ENCODE data around the gene ERGIC3. TPM values are rescaled to one million over a fixed set of nuclear protein-coding genes. Genes with fewer than 3 reads are reported as not detected.

The ERGIC3 gene
- total and polyA plus RNA-seq, 2 donors (not counting 1 experiment from before 2014, with no cell fraction given), result 191 to 254 TPM

DNA sequence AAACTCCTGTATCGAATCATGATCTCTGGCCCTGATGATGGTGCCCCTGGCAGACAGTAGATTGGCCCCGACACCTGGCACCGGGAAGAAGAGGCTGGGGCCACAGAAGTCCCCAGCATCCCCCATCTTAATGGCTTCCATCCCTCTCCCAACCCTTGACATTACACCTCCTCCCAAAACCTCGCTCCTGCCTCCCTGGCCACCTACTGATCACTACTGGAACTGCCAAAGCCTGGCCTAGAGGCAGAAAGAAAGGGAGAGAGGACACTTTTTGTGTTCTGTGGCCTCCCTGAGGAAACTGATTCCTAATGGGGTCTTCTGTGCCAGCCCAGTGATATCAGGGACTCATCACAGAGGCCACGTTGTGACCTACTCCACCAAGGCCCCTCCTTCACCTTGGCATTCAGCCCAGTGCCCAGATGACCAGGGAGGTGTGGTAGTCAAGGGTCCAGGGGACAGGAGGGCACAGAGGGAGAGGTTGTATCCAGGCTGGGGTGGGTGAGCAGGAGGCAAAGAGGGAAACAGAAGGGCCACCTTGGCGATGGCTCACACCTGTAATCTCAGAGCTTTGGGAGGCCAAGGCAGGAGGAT is 18.5 kb upstream of the ERGIC3 start:
- H3K4me1 Mint-ChIP-seq, result no peaks in the 10 kb centered on the region
- intact Hi-C loops (cut with micrococcal nuclease), result loop anchor here (1.0 kb wide), 3 partner anchors 21 to 60 kb away; no protein-coding TSS in a partner anchor
- DNase-seq (no peak), ATAC-seq (ENCODE audit: low read depth) (peak; percentile 41)
- Histone ChIP-seq H3K9ac (ENCODE audit: low read length) (no peak overlapping the region), H3K36me3 (replicated peaks in 1 of 2; ENCODE audit: control extremely low read depth in 1 of 2, control insufficient read depth in 1 of 2, extremely low read depth in 1 of 2, insufficient read depth in 2 of 2, low read length in 1 of 2) (no peaks in the 10 kb centered on the region), H3K4me1 (ENCODE audit: control insufficient read depth in 2 of 2, insufficient read depth in 2 of 2, low read length in 2 of 2) (no peaks in the 10 kb centered on the region), H3K27ac (ENCODE audit: low read length in 2 of 2) (no peak overlapping the region), H4K20me1 (ENCODE audit: control insufficient read depth, insufficient read depth, low read length, poor library complexity, severe bottlenecking) (no peaks in the 10 kb centered on the region), H3K4me3 (ENCODE audit: control extremely low read depth in 1 of 5, extremely low read depth in 1 of 5, insufficient read depth in 1 of 5, low read depth in 2 of 5, low read length in 4 of 5) (no peak overlapping the region), H3K27me3 (replicated peaks in 1 of 4; ENCODE audit: control extremely low read depth in 1 of 4, control insufficient read depth in 3 of 4, insufficient read depth in 4 of 4, low read length in 3 of 4) (no peaks in the 10 kb centered on the region), H3K4me2 (replicated peaks; ENCODE audit: low read depth, low read length, poor library complexity, severe bottlenecking) (no peak overlapping the region), H3K79me2 (ENCODE audit: control insufficient read depth, insufficient read depth, low read length) (no peaks in the 10 kb centered on the region), H3K9me3 (ENCODE audit: control extremely low read depth in 1 of 3, control insufficient read depth in 2 of 3, insufficient read depth in 1 of 3, low read length in 2 of 3) (no peaks in the 10 kb centered on the region), H2AFZ (ENCODE audit: insufficient read depth, low read depth, low read length, poor library complexity, severe bottlenecking) (no peak overlapping the region)
- CTCF ChIA-PET, result interaction anchor here (1.0 to 1.6 kb wide), 2 partner anchors 9 to 60 kb away, joined by 3 to 4 read pairs; no protein-coding TSS in a partner anchor
- POLR2A ChIA-PET, result no interaction called here
- no peaks in the 10 kb centered on the region for H3K9me3 Mint-ChIP-seq (ENCODE audit: insufficient read depth)
- no peaks in the 10 kb centered on the region for H3K27me3 Mint-ChIP-seq
- no peak overlapping the region for H3K27ac Mint-ChIP-seq
- TF ChIP-seq EZH2 (IDR thresholded peaks at IDR 0.05; ENCODE audit: borderline replicate concordance, insufficient read depth, low read depth, low read length, poor library complexity, severe bottlenecking), result no peak
- peak; percentile 59 for TF ChIP-seq CTCF (IDR thresholded peaks at IDR 0.05)
- H3K4me3 Mint-ChIP-seq, result no peak overlapping the region
- WGBS (ENCODE audit: insufficient coverage), result 89% methylated on average over 4 of the region's 6 CpGs

GRCh38 chr20:35525639-35526038 is 16.2 kb upstream of the ERGIC3 start:
- no peaks in the 10 kb centered on the region for H3K27me3 ChIP-seq (replicated peaks in 1 of 4; ENCODE audit: control extremely low read depth in 1 of 4, control insufficient read depth in 3 of 4, insufficient read depth in 4 of 4, low read length in 3 of 4)
- Mint-ChIP-seq H3K27ac (no peak overlapping the region), H3K9me3 (ENCODE audit: insufficient read depth) (no peaks in the 10 kb centered on the region), H3K4me3 (no peak overlapping the region), H3K27me3 (no peaks in the 10 kb centered on the region), H3K4me1 (no peaks in the 10 kb centered on the region)
- no peak overlapping the region for H3K27ac ChIP-seq (ENCODE audit: low read length in 2 of 2)
- no peak overlapping the region for H3K4me2 ChIP-seq (replicated peaks; ENCODE audit: low read depth, low read length, poor library complexity, severe bottlenecking)
- no peaks in the 10 kb centered on the region for H3K79me2 ChIP-seq (ENCODE audit: control insufficient read depth, insufficient read depth, low read length)
- no peak for DNase-seq
- no peaks in the 10 kb centered on the region for H3K36me3 ChIP-seq (replicated peaks in 1 of 2; ENCODE audit: control extremely low read depth in 1 of 2, control insufficient read depth in 1 of 2, extremely low read depth in 1 of 2, insufficient read depth in 2 of 2, low read length in 1 of 2)
- H4K20me1 ChIP-seq (ENCODE audit: control insufficient read depth, insufficient read depth, low read length, poor library complexity, severe bottlenecking), result no peaks in the 10 kb centered on the region
- 88% methylated on average over 1 of the region's 1 CpG for WGBS (ENCODE audit: insufficient coverage)
- CTCF ChIA-PET, result no interaction called here
- intact Hi-C loops (cut with micrococcal nuclease), result no loop called here
- H3K4me1 ChIP-seq (ENCODE audit: control insufficient read depth in 2 of 2, insufficient read depth in 2 of 2, low read length in 2 of 2), result no peaks in the 10 kb centered on the region
- no peak for TF ChIP-seq EZH2 (IDR thresholded peaks at IDR 0.05; ENCODE audit: borderline replicate concordance, insufficient read depth, low read depth, low read length, poor library complexity, severe bottlenecking)
- no peak for TF ChIP-seq CTCF (IDR thresholded peaks at IDR 0.05)
- no peaks in the 10 kb centered on the region for H3K9me3 ChIP-seq (ENCODE audit: control extremely low read depth in 1 of 3, control insufficient read depth in 2 of 3, insufficient read depth in 1 of 3, low read length in 2 of 3)
- POLR2A ChIA-PET, result no interaction called here
- H3K4me3 ChIP-seq (ENCODE audit: control extremely low read depth in 1 of 5, extremely low read depth in 1 of 5, insufficient read depth in 1 of 5, low read depth in 2 of 5, low read length in 4 of 5), result no peak overlapping the region
- no peak overlapping the region for H3K9ac ChIP-seq (ENCODE audit: low read length)
- H2AFZ ChIP-seq (ENCODE audit: insufficient read depth, low read depth, low read length, poor library complexity, severe bottlenecking), result no peak overlapping the region
- ATAC-seq (ENCODE audit: low read depth), result no peak
